Naive thymus-derived CD4-positive, alpha-beta T cell (primary cell): ENCODE results near the gene NAV1. TPM values are rescaled to one million over a fixed set of nuclear protein-coding genes. Genes with fewer than 3 reads are reported as not detected.

Source experiments
- ATAC-seq: fragments of 150-1000 bp; cut with Tn5 transposase; 2 replicates; pipeline ENCODE4 v1.10.0; 2021; ENCODE audit warnings: mild to moderate bottlenecking, moderate library complexity
- CTCF ChIA-PET: fragments of 350-600 bp; sonication (Branson Sonifier 250); formaldehyde crosslinking; loops from one replicate; lab custom pipeline; 2021; ENCODE audit warnings: antibody characterized with exemption; lab: Charles Lee
- POLR2A ChIA-PET: fragments of 350-600 bp; sonication (Branson Sonifier 250); formaldehyde crosslinking; loops from one replicate; lab custom pipeline; 2021; ENCODE audit warnings: antibody characterized with exemption, inconsistent platforms; lab: Charles Lee
- DNase-seq, 9 donors: peaks; one replicate each; pipeline versions ENCODE4 v3.0.0 to v3.0.0-alpha.2; 2020 to 2022; ENCODE audit warnings: mixed read lengths in 1 of 9
- H3K27ac ChIP-seq: one replicate; pipeline ENCODE4 v1.7.0; 2013; ENCODE audit warnings: mild to moderate bottlenecking, low read depth, low read length, moderate library complexity
- H3K27me3 ChIP-seq, 2 donors: one replicate each; pipeline ENCODE4 v1.7.0; 2013; ENCODE audit warnings: low read length in 2 of 2, mild to moderate bottlenecking in 2 of 2, moderate library complexity in 2 of 2; ENCODE audit not compliant: control insufficient read depth in 2 of 2, insufficient read depth in 2 of 2
- H3K36me3 ChIP-seq, 3 experiments: 1 replicate in 2 of 3; 2 replicates in 1 of 3; pipeline ENCODE4 v1.7.0; 2013; ENCODE audit warnings: low read length in 3 of 3, mild to moderate bottlenecking in 3 of 3, moderate library complexity in 1 of 3; ENCODE audit not compliant: insufficient read depth in 3 of 3, control insufficient read depth in 2 of 3
- H3K4me1 ChIP-seq, 2 donors: one replicate each; pipeline ENCODE4 v1.7.0; 2013; ENCODE audit warnings: low read length in 2 of 2, mild to moderate bottlenecking in 2 of 2, moderate library complexity in 1 of 2; ENCODE audit not compliant: control insufficient read depth in 2 of 2, insufficient read depth in 2 of 2
- H3K4me3 ChIP-seq: 2 replicates; pipeline ENCODE4 v1.7.0; 2013; ENCODE audit warnings: mild to moderate bottlenecking, low read length
- H3K9me3 ChIP-seq, 3 experiments: 1 replicate in 2 of 3; 2 replicates in 1 of 3; pipeline ENCODE4 v1.7.0; 2013; ENCODE audit warnings: low read length in 3 of 3; ENCODE audit not compliant: control insufficient read depth in 2 of 3
- H3K27ac Mint-ChIP-seq, 9 donors: one replicate each; pipeline ENCODE4 v1.8.0; 2020 to 2022; ENCODE audit warnings: mixed read lengths in 9 of 9, mild to moderate bottlenecking in 8 of 9, moderate library complexity in 5 of 9, inconsistent platforms in 2 of 9
- H3K27me3 Mint-ChIP-seq, 5 donors: one replicate each; pipeline ENCODE4 v1.8.0; 2021 to 2022; ENCODE audit warnings: mixed read lengths in 5 of 5, mild to moderate bottlenecking in 1 of 5
- H3K36me3 Mint-ChIP-seq, 5 donors: one replicate each; pipeline ENCODE4 v1.8.0; 2020 to 2022; ENCODE audit warnings: mixed read lengths in 5 of 5, mild to moderate bottlenecking in 3 of 5, inconsistent platforms in 1 of 5
- H3K4me1 Mint-ChIP-seq, 7 donors: one replicate each; pipeline ENCODE4 v1.8.0; 2020 to 2022; ENCODE audit warnings: mixed read lengths in 7 of 7, mild to moderate bottlenecking in 3 of 7, inconsistent platforms in 1 of 7
- H3K4me3 Mint-ChIP-seq, 10 donors: one replicate each; pipeline ENCODE4 v1.8.0; 2020 to 2022; ENCODE audit warnings: mild to moderate bottlenecking in 10 of 10, mixed read lengths in 10 of 10, moderate library complexity in 6 of 10, inconsistent platforms in 2 of 10
- H3K9me3 Mint-ChIP-seq, 11 donors: one replicate each; pipeline ENCODE4 v1.8.0; 2020 to 2022; ENCODE audit warnings: mixed read lengths in 11 of 11, mild to moderate bottlenecking in 4 of 11, inconsistent platforms in 1 of 11, moderate library complexity in 1 of 11
- intact Hi-C, 2 donors: fragments of 100-400 bp; cut with micrococcal nuclease; formaldehyde crosslinking; loops; one replicate each; pipeline ENCODE4 v1.15.1; 2023
- polyA plus RNA-seq, 2 donors: library from polyadenylated mRNA; unstranded; fragments of 300-500 nt; fragmentation: Illumina TruSeq; gene quantifications; one replicate each; pipeline ENCODE4 v1.2.3, GENCODE V29; 2021
- total RNA-seq, 6 experiments: library from RNA in 5 of 6; stranded (reverse) in 5 of 6; gene quantifications; 1 replicate in 5 of 6; 2 replicates in 1 of 6; pipeline ENCODE4 v1.2.3 and lab custom pipeline; 2021 to 2026

NAV1 gene
- total and polyA plus RNA-seq, 7 experiments from 2014 or later: 0.18 to 10.8 (median 2.6) TPM

DNA sequence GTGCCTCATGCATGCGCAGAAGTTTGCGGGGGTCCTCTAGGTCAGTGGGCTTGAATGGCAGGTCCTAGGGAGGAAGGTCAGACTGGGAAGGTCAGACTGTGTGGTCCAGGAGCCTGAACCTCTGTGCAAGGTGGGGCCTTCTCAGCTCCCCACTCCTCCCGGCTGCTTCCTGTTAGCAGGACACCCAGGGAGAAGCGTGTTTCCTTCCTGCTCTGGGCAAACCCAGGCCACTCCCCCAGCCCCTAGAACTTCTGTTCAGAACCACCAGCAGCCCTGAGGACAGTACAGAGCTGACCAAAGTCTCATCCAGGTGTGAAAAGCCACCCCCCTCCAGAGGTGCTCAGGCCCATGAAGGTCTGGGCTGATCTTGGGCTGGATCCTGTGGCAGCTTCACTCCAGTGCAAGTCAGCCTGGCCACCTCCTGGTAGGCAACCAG is 29.9 kb downstream of the NAV1 start:
- ATAC-seq (peak; percentile 26), DNase-seq (no peak)
- Histone ChIP-seq H3K4me1 (no peaks in the 10 kb centered on the region), H3K27ac (no peak overlapping the region), H3K27me3 (no peaks in the 10 kb centered on the region), H3K4me3 (no peak overlapping the region), H3K36me3 (no peaks in the 10 kb centered on the region), H3K9me3 (no peaks in the 10 kb centered on the region)
- no peaks in the 10 kb centered on the region for H3K27me3 Mint-ChIP-seq
- ChIA-PET CTCF (no interaction called here), POLR2A (no interaction called here)
- H3K27ac Mint-ChIP-seq: no peak overlapping the region
- H3K36me3 Mint-ChIP-seq: no peaks in the 10 kb centered on the region
- H3K4me3 Mint-ChIP-seq: no peak overlapping the region
- H3K4me1 Mint-ChIP-seq: peaks cover 0 to 11% (median 10%) of the 10 kb centered on the region in 7 donors
- no peaks in the 10 kb centered on the region for H3K9me3 Mint-ChIP-seq
- intact Hi-C loops: no loop called here

DNA sequence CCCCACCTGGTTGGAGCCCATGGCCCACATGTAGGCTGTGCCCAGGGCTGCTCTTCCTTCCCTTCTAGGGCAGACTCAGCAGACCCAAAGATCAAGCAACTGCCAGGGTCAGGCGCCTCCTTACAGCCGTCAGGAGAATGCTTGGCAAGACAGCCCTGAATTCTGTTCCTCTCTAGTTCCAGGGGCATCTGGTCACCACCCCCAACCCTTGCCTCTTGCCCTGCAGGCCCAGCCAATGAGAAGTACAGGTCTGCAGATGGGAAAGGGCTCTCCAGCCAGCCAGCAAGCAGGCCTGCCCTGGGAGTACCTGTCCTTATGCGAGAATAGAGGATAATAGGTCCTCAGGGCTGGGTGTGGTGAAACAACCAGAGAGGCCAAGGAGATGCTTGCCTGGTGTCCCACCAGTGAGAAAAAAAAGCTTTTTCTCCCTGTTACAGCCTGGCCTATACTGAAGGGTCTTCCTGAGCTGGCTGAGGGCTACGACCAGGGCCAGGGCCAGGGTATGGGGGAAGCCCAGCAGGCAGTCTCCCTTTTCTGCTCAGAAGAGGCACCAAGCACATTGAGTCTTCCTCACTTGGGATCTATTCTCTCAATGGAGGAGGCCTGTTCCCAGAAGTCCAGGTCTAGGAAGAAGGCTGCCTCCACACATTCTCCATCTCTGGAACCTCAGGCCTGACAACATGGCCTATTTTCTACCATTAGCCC is 31.4 kb downstream of the NAV1 start:
- Mint-ChIP-seq H3K27ac (no peak overlapping the region), H3K4me3 (no peak overlapping the region), H3K27me3 (peaks cover 0 to 2% (median 0%) of the 10 kb centered on the region in 5 donors), H3K4me1 (peaks cover 0 to 12% (median 10%) of the 10 kb centered on the region in 7 donors), H3K9me3 (no peaks in the 10 kb centered on the region), H3K36me3 (no peaks in the 10 kb centered on the region)
- no peaks in the 10 kb centered on the region for H3K9me3 ChIP-seq
- H3K36me3 ChIP-seq: no peaks in the 10 kb centered on the region
- POLR2A ChIA-PET: no interaction called here
- H3K27ac ChIP-seq: no peak overlapping the region
- no peaks in the 10 kb centered on the region for H3K27me3 ChIP-seq
- CTCF ChIA-PET: no interaction called here
- DNase-seq: no peak
- ATAC-seq: no peak
- H3K4me1 ChIP-seq: no peaks in the 10 kb centered on the region
- intact Hi-C loops: no loop called here
- no peak overlapping the region for H3K4me3 ChIP-seq

DNA sequence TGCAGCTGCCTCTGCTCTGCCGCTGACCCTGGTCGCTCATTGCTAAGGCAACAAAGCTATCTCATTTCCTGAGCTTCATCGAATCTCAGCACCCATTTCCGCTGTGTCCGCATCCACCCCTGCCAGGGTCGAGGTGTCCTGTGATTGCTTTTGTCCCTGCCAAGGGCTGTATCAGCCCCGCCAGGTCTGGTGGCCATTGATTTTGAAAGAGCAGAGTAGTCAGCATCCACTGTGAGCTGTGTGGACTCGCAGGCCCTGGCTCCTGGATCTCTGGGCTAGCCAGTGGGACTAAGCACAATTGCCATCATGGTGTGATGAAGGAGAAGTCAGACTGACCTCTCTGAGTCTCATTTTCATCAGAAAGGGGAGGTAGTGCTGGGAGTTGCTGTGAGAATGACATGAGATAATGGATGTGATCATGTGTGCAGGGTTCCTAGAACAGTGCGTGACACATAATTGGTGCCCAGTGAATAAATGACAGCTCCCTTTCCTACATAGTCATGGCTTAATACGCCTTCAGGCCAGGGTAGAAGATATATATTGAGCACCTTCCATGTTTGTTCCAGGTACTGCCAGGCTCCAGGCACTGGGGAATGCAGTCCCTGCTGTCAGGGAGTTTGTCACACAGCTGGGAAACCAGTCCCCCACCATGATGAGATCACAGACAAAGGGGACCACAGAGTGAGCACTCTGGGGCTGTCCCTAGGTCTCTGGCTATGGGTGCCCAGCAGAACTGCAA is 32.1 kb downstream of the NAV1 start:
- Histone ChIP-seq H3K27me3 (no peaks in the 10 kb centered on the region), H3K4me1 (no peaks in the 10 kb centered on the region), H3K27ac (no peak overlapping the region), H3K9me3 (no peaks in the 10 kb centered on the region), H3K36me3 (no peaks in the 10 kb centered on the region), H3K4me3 (no peak overlapping the region)
- no peaks in the 10 kb centered on the region for H3K36me3 Mint-ChIP-seq
- ATAC-seq (no peak), DNase-seq (no peak)
- intact Hi-C loops: no loop called here
- no peak overlapping the region for H3K4me3 Mint-ChIP-seq
- H3K27ac Mint-ChIP-seq: peak overlapping the region in 1 of 9 donors; percentile 16
- ChIA-PET CTCF (no interaction called here), POLR2A (no interaction called here)
- H3K9me3 Mint-ChIP-seq: peaks cover 0 to under 1% (median 0%) of the 10 kb centered on the region in 11 donors
- peaks cover 0 to 12% (median 10%) of the 10 kb centered on the region in 7 donors for H3K4me1 Mint-ChIP-seq
- peaks cover 0 to 3% (median 0%) of the 10 kb centered on the region in 5 donors for H3K27me3 Mint-ChIP-seq

DNA sequence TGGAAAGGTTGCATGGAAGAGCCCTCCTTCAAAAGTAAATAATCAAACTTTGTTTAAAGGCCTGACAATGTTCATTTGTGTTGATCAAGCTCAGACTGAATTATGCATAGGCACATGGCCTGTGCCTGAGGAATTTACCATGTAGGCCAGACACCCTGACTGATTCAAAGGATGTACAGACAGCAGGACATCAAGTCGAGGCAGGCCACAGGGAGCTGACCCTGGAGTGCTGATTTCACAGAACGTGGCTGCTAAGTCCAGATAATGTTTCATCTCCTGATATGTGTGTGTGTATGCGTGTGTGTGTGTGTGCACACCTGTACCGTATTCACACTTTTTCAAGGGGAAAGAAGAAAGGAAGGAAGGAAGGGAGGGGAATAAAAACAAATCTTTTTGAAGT is 34.1 kb downstream of the NAV1 start:
- DNase-seq (no peak), ATAC-seq (no peak)
- POLR2A ChIA-PET: no interaction called here
- Histone ChIP-seq H3K27ac (no peak overlapping the region), H3K36me3 (no peaks in the 10 kb centered on the region), H3K4me3 (no peak overlapping the region), H3K27me3 (no peaks in the 10 kb centered on the region), H3K4me1 (no peaks in the 10 kb centered on the region), H3K9me3 (no peaks in the 10 kb centered on the region)
- H3K36me3 Mint-ChIP-seq: peaks cover 0 to 6% (median 0%) of the 10 kb centered on the region in 5 donors
- H3K27me3 Mint-ChIP-seq: peaks cover 0 to 11% (median 0%) of the 10 kb centered on the region in 5 donors
- peaks cover 0 to 8% (median 6%) of the 10 kb centered on the region in 11 donors for H3K9me3 Mint-ChIP-seq
- intact Hi-C loops: no loop called here
- peaks cover 3 to 12% (median 10%) of the 10 kb centered on the region in 7 donors for H3K4me1 Mint-ChIP-seq
- H3K4me3 Mint-ChIP-seq: no peak overlapping the region
- CTCF ChIA-PET: no interaction called here
- peak overlapping the region in 1 of 9 donors; percentile 62 for H3K27ac Mint-ChIP-seq

DNA sequence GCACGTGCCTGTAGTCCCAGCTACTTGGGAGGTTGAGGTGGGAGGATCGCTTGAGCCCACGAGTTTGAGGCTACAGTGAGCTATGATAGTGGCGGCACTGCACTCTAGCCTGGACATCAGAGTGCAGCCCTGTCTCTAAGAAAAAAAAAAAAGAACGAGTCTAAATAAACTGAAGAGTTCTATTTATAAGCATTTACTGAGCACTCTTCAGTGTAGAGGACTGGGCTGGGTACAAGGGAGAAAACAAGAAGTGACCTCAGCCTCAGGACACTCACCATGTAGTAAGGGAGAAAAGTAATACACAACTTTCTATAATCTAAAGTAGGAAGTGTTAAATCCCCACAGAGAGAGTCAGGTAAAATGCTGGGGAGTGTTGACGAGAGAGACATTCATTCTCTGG is 35.0 kb downstream of the NAV1 start:
- peaks cover 3 to 12% (median 10%) of the 10 kb centered on the region in 7 donors for H3K4me1 Mint-ChIP-seq
- peaks cover 0 to 9% (median 0%) of the 10 kb centered on the region in 5 donors for H3K36me3 Mint-ChIP-seq
- no peak overlapping the region for H3K4me3 Mint-ChIP-seq
- no peaks in the 10 kb centered on the region for H3K27me3 ChIP-seq
- no peak overlapping the region for H3K27ac Mint-ChIP-seq
- CTCF ChIA-PET: interaction anchor here (1.0 kb wide), 1 partner anchor 164 kb away, joined by 3 read pairs; no protein-coding TSS in a partner anchor
- DNase-seq (no peak), ATAC-seq (no peak)
- intact Hi-C loops: no loop called here
- H3K4me1 ChIP-seq: no peaks in the 10 kb centered on the region
- H3K27me3 Mint-ChIP-seq: peaks cover 0 to 17% (median 0%) of the 10 kb centered on the region in 5 donors
- H3K4me3 ChIP-seq: no peak overlapping the region
- POLR2A ChIA-PET: no interaction called here
- H3K9me3 ChIP-seq: no peaks in the 10 kb centered on the region
- H3K9me3 Mint-ChIP-seq: peaks cover 0 to 16% (median 6%) of the 10 kb centered on the region in 11 donors
- no peaks in the 10 kb centered on the region for H3K36me3 ChIP-seq
- no peak overlapping the region for H3K27ac ChIP-seq

DNA sequence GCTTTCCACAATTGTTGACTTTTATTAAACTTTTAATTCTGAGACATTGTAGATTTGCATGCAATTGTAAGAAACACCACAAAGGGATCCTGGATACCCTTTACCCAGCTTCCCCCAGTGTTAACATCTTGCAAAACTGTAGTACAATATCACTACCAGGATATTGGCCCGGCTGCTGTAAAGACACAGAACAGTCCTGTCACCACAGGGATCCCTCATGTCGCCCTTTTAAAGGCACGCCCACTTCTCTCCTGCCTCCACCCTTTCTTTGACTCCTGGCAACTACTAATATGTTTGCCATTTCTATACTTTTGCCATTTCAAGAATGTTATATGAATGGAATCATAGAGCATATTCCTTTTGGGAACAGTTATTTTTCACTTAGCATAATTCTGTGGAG is 37.0 kb downstream of the NAV1 start:
- Histone ChIP-seq H3K27me3 (no peaks in the 10 kb centered on the region), H3K4me3 (no peak overlapping the region), H3K9me3 (no peaks in the 10 kb centered on the region), H3K4me1 (no peaks in the 10 kb centered on the region), H3K36me3 (no peaks in the 10 kb centered on the region), H3K27ac (no peak overlapping the region)
- Mint-ChIP-seq H3K27ac (no peak overlapping the region), H3K36me3 (peaks cover 0 to 9% (median 0%) of the 10 kb centered on the region in 5 donors), H3K9me3 (peaks cover 0 to 16% (median 6%) of the 10 kb centered on the region in 11 donors), H3K27me3 (peaks cover 2 to 17% (median 4%) of the 10 kb centered on the region in 5 donors), H3K4me3 (no peak overlapping the region), H3K4me1 (peaks cover 3 to 12% (median 10%) of the 10 kb centered on the region in 7 donors)
- intact Hi-C loops: no loop called here
- CTCF ChIA-PET: no interaction called here
- no peak for DNase-seq
- POLR2A ChIA-PET: no interaction called here
- no peak for ATAC-seq
